Stimulated activated naive CD4-positive, alpha-beta T cell treated with Interleukin-2 at 50 U/mL for 16 hours (primary cell): ENCODE data around the gene SPATA45.

ENCODE experiments used
- DNase-seq: peaks from one replicate; lab custom pipeline; 2025; lab: John Stamatoyannopoulos, UW

Gene SPATA45

GRCh38 chr1:212828395-212828794, 19.1 kb downstream of the SPATA45 start:
- DNase-seq = no peak

GRCh38 chr1:212827831-212828278, 19.6 kb downstream of the SPATA45 start:
- no peak for DNase-seq

GRCh38 chr1:212827171-212827776, 20.2 kb downstream of the SPATA45 start:
- no peak for DNase-seq

GRCh38 chr1:212825798-212826452, 21.5 kb downstream of the SPATA45 start:
- DNase-seq = no peak

- DNase-seq = no peak
These were observed 23.2 kb downstream of the SPATA45 start for GRCh38 chr1:212824201-212824600.

- no peak for DNase-seq
These were observed 24.5 kb downstream of the SPATA45 start for GRCh38 chr1:212822956-212823355.

- no peak for DNase-seq
These were observed 26.5 kb downstream of the SPATA45 start for GRCh38 chr1:212820969-212821368.

- DNase-seq = no peak
These were observed 27.7 kb downstream of the SPATA45 start for GRCh38 chr1:212819726-212820125.

- no peak for DNase-seq
These were observed 30.7 kb downstream of the SPATA45 start for GRCh38 chr1:212816567-212817278.

- no peak for DNase-seq
These were observed 32.7 kb downstream of the SPATA45 start for GRCh38 chr1:212814537-212815334.

GRCh38 chr1:212805767-212806166, 41.7 kb downstream of the SPATA45 start:
- DNase-seq = no peak

- DNase-seq = no peak
These were observed 49.8 kb downstream of the SPATA45 start for GRCh38 chr1:212797681-212798080.

GRCh38 chr1:212794561-212795014, 52.9 kb downstream of the SPATA45 start:
- no peak for DNase-seq

- DNase-seq = no peak
These were observed 55.0 kb downstream of the SPATA45 start for GRCh38 chr1:212792396-212792908.

- DNase-seq = peak; percentile 89
These were observed 55.6 kb downstream of the SPATA45 start, which contains the start of the genes NSL1 and TATDN3 for GRCh38 chr1:212791676-212792395. Gene NSL1 (minus strand): TSS chr1:212791777. CDS start chr1:212791763, 14 bp downstream. Gene TATDN3 (plus strand): TSS chr1:212791894. CDS start chr1:212791922, 28 bp downstream.

GRCh38 chr1:212791261-212791675, 56.2 kb downstream of the SPATA45 start:
- DNase-seq = no peak

GRCh38 chr1:212785871-212786270, 61.6 kb downstream of the SPATA45 start:
- no peak for DNase-seq

GRCh38 chr1:212783976-212784375, 63.5 kb downstream of the SPATA45 start:
- no peak for DNase-seq

- DNase-seq = no peak
These were observed 64.9 kb downstream of the SPATA45 start for GRCh38 chr1:212782422-212783154.

GRCh38 chr1:212781225-212781624, 66.2 kb downstream of the SPATA45 start:
- DNase-seq = no peak
